Hepatocyte (in vitro differentiated cells): ENCODE data around the gene MZT2B. TPM values are rescaled to one million over a fixed set of nuclear protein-coding genes. Genes with fewer than 3 reads are reported as not detected.
"Not testable (repeated sequence)": the region's sequence is repeated elsewhere in the genome, so short reads cannot be mapped to it uniquely, and the experiment has no call there.

ENCODE experiments used
- DNase-seq: peaks from one replicate; pipeline ENCODE4 v3.0.0-alpha.2; 2016; ENCODE audit warnings: low spot score
- H2AFZ ChIP-seq: fragments of 200-600 bp; sonication (generic); 2 replicates; pipeline ENCODE4 v1.6.0; 2016; ENCODE audit warnings: antibody characterized with exemption, mild to moderate bottlenecking
- H3K27ac ChIP-seq: fragments of 200-600 bp; sonication (generic); 2 replicates; pipeline ENCODE4 v1.5.1; 2016; ENCODE audit warnings: mild to moderate bottlenecking
- H3K27me3 ChIP-seq: fragments of 200-600 bp; sonication (generic); 2 replicates; pipeline ENCODE4 v1.6.1; 2016
- H3K36me3 ChIP-seq: fragments of 200-600 bp; sonication (generic); replicated peaks from 2 replicates; pipeline ENCODE4 v1.5.1; 2016; ENCODE audit warnings: low read depth; ENCODE audit not compliant: insufficient read depth
- H3K4me1 ChIP-seq: fragments of 200-600 bp; sonication (generic); 2 replicates; pipeline ENCODE4 v1.5.1; 2016; ENCODE audit warnings: mild to moderate bottlenecking, moderate library complexity; ENCODE audit not compliant: insufficient read depth
- H3K4me2 ChIP-seq: fragments of 200-600 bp; sonication (generic); 2 replicates; pipeline ENCODE4 v1.6.0; 2016
- H3K4me3 ChIP-seq: fragments of 200-600 bp; sonication (generic); 2 replicates; pipeline ENCODE4 v1.5.1; 2016; ENCODE audit warnings: mild to moderate bottlenecking
- H3K79me2 ChIP-seq: fragments of 200-600 bp; sonication (generic); 2 replicates; pipeline ENCODE4 v1.6.0; 2017; ENCODE audit warnings: mild to moderate bottlenecking
- H3K9me2 ChIP-seq: fragments of 200-600 bp; sonication (generic); replicated peaks from 2 replicates; pipeline ENCODE4 v1.6.0; 2017; ENCODE audit warnings: mild to moderate bottlenecking; ENCODE audit not compliant: insufficient read depth
- H3K9me3 ChIP-seq: fragments of 200-600 bp; sonication (generic); 2 replicates; pipeline ENCODE4 v1.5.1; 2016; ENCODE audit warnings: low read depth, mild to moderate bottlenecking
- H4K20me1 ChIP-seq: fragments of 200-600 bp; sonication (generic); 2 replicates; pipeline ENCODE4 v1.6.0; 2016; ENCODE audit warnings: mild to moderate bottlenecking; ENCODE audit not compliant: insufficient read depth, poor library complexity, severe bottlenecking
- CTCF ChIP-seq: fragments of 200-600 bp; sonication (generic); IDR thresholded peaks from 2 replicates; pipeline ENCODE4 v1.5.1; 2016; ENCODE audit warnings: antibody characterized with exemption, mild to moderate bottlenecking; ENCODE audit not compliant: poor library complexity
- EZH2 ChIP-seq: fragments of 200-600 bp; sonication (generic); IDR thresholded peaks from 2 replicates; pipeline ENCODE4 v1.6.1; 2016; ENCODE audit warnings: antibody characterized with exemption, mild to moderate bottlenecking, borderline replicate concordance
- EZH2phosphoT487 ChIP-seq: fragments of 200-600 bp; sonication (generic); IDR thresholded peaks from one replicate; pipeline ENCODE4 v1.6.1; 2018; ENCODE audit warnings: antibody characterized with exemption, mild to moderate bottlenecking, low read depth, moderate library complexity; ENCODE audit not compliant: unreplicated experiment, severe bottlenecking
- WGBS: methylation state at CpG from one replicate; pipeline ENCODE4 v1.1.6; 2016; ENCODE audit warnings: low lambda C conversion rate; ENCODE audit errors: missing lambda C conversion rate; 5-methylcytosine and 5-hydroxymethylcytosine counted together
- polyA plus RNA-seq: library from polyadenylated mRNA; unstranded; fragments of >200 nt; fragmentation: Nextera tagmentation; extraction: Ambion mirVana; gene quantifications from 2 replicates; pipeline ENCODE4 v1.2.1, GENCODE V29; 2016
- total RNA-seq: library from RNA; depleted of rRNA; stranded (reverse); fragments of >200 nt; gene quantifications from 2 replicates; pipeline ENCODE4 v1.2.3, GENCODE V29; 2014

The MZT2B gene
- total and polyA plus RNA-seq, 2 experiments from 2014 or later, result 103 to 424 TPM

DNA sequence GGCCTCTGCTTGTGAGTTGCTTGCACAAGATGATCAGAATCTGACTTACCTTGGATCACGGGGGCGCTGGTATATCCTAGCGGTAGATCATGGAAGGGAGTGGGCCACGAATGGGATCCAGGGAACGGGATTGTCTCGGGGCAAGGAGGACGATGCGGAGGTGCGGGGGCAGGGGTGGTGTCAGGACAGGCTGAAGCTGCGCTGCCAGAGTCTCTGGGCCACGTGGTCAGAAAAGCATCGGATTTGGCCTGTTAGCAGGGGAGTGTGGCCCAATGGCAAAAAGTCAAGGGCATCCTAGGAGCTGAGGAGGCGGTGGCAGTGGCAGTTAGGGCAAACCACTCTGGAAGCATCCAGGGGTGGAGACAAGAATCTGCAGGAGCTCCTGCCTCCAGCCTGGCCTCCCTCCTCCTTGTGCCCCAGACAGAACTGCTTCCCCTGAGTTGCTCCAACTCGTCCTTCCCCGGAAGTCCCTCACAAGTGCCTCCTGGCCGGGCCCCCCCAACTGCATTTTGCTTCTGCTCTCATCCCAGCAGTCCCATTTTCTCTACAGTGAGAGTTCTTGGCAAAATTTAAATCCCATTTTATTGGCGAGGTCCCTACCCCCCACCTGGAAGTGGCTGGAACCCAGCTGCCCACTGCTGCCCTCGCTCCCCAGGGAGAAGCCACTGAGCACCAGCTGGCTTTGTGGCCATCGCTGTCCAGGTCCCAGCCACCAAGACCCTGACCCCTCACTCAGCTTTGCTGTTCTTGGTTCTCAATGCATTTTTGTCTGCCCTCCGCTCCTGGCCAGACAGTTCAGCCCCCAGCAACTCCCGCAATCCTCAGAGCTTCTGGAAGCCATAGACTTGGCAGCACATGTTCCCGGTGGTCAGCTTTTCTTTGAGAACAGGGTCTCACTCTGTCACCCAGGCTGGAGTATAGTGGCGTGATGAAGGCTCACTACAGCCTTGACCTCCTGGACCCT lies 31.6 kb upstream of the MZT2B start:
- Histone ChIP-seq H3K36me3 (no peaks in the 10 kb centered on the region), H4K20me1 (no peaks in the 10 kb centered on the region), H3K27ac (no peak overlapping the region), H3K9me3 (no peaks in the 10 kb centered on the region), H2AFZ (no peak overlapping the region), H3K9me2 (no peaks in the 10 kb centered on the region), H3K27me3 (no peaks in the 10 kb centered on the region), H3K4me3 (no peak overlapping the region), H3K79me2 (no peaks in the 10 kb centered on the region), H3K4me2 (no peak overlapping the region), H3K4me1 (no peaks in the 10 kb centered on the region)
- 96% methylated on average over 23 of the region's 23 CpGs for WGBS
- TF ChIP-seq EZH2, result no peak
- no peak for TF ChIP-seq CTCF
- no peak for TF ChIP-seq EZH2phosphoT487
- DNase-seq, result no peak

DNA sequence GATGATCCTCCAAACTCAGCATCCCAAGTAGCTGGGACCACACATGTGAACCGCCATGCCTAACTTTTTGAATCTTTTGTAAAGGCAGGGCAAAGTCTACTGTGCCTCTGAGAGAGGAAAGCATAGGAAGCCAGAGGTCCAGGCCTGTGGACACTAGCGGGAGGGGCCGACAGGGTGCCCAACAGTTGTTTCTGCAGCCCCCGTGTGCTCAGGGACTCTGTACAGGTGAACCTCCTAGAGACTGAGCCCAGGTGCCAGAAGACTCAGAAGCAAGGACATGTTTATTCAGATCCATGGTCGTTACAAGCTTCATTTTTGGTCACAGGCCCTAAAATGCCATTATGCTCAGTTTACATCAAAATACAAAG lies 30.9 kb upstream of the MZT2B start:
- H3K4me3 ChIP-seq, H3K9me2 ChIP-seq, H3K36me3 ChIP-seq, H4K20me1 ChIP-seq, H3K27ac ChIP-seq, H3K9me3 ChIP-seq, DNase-seq, H3K79me2 ChIP-seq, H3K27me3 ChIP-seq, H2AFZ ChIP-seq, H3K4me1 ChIP-seq, H3K4me2 ChIP-seq: not testable (repeated sequence)
- WGBS, result 75% methylated on average over 5 of the region's 5 CpGs

DNA sequence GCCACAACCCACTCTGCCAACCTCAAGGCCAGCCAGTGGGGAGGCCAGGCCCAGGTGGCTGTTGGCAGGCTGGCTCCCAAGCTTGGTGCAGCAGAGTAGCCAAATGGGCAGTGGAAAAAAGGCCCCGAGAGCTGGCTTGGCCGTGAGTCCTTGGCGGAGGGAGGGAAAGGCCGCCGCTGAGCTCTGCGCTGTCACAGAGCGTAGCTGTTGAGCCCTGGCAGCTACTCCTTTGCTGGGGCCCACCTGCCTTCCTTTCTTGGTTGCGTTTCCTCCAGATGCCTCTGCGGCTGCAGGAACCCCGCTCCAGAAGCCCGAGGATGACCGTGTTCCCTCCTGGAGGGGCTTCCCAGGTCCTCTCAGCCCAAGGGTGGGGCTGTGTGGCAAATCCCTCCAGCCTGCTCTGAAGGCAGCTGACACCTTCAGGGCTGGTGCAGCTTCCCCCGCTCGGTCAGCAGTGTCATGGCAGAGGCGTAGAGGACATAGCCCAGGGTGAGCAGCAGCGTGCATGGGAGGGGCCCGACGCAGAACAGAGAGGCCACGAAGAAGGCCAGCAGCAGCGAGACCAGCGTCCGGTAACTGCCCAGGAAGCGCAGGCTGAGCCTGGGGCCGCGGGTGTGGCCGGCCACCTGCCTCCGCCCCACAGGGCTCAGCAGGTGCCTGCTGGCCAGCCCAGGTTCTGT lies 29.8 kb upstream of the MZT2B start:
- H3K9me3 ChIP-seq, H3K36me3 ChIP-seq, H4K20me1 ChIP-seq, H3K4me1 ChIP-seq, H3K27ac ChIP-seq, H2AFZ ChIP-seq, H3K27me3 ChIP-seq, H3K4me2 ChIP-seq, H3K79me2 ChIP-seq, H3K4me3 ChIP-seq, H3K9me2 ChIP-seq, DNase-seq: not testable (repeated sequence)
- 96% methylated on average over 26 of the region's 27 CpGs for WGBS

GRCh38 chr2:130152816-130153595 lies 29.1 kb upstream of the MZT2B start:
- no peak for DNase-seq
- Histone ChIP-seq H3K27me3 (no peaks in the 10 kb centered on the region), H3K27ac (no peak overlapping the region), H3K79me2 (no peaks in the 10 kb centered on the region), H3K4me1 (no peaks in the 10 kb centered on the region), H3K36me3 (no peaks in the 10 kb centered on the region), H3K9me3 (no peaks in the 10 kb centered on the region), H2AFZ (no peak overlapping the region), H4K20me1 (no peaks in the 10 kb centered on the region), H3K4me2 (no peak overlapping the region), H3K9me2 (no peaks in the 10 kb centered on the region), H3K4me3 (no peak overlapping the region)
- WGBS, result 97% methylated on average over 24 of the region's 25 CpGs
- TF ChIP-seq EZH2 (no peak), CTCF (no peak), EZH2phosphoT487 (no peak)

DNA sequence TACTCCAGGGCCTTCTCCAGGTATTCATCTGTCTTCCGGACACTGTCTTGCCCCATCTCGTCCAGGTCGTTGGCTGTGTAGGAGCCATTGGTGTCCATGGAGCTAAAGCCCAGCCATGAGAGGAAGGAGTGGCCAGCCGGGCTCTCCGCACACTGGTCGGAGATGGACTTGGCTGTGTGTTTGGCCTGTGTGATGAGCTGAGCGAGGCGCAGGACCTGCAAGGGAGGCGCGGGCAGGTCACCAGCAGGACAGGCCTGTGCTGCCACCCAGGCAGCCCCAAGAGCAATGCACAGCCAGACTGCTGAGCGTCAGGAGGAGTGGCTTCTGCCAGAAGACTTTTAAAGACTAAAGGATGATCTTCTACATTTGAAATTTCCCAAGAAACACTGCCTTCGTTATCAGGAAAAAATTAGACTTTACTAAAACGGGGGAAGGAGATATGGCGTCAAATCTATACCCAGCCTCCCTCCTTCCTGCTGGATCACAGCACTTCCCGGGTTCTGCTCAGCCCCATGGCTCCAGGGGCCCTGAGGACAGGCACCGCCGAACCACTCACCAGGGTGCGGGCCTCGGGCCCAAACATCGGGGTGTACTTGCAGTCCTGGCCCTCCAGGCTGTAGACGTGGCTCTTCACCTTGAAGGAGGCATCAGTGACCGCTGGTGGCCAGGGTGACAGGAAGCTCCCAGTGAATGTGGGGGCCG lies 28.2 kb upstream of the MZT2B start:
- not testable (repeated sequence) for H3K4me3 ChIP-seq, H4K20me1 ChIP-seq, H3K79me2 ChIP-seq, H3K36me3 ChIP-seq, H3K9me2 ChIP-seq, H3K27ac ChIP-seq, H3K4me2 ChIP-seq, H3K9me3 ChIP-seq, H3K27me3 ChIP-seq, DNase-seq, H2AFZ ChIP-seq, H3K4me1 ChIP-seq
- 97% methylated on average over 22 of the region's 23 CpGs for WGBS

DNA sequence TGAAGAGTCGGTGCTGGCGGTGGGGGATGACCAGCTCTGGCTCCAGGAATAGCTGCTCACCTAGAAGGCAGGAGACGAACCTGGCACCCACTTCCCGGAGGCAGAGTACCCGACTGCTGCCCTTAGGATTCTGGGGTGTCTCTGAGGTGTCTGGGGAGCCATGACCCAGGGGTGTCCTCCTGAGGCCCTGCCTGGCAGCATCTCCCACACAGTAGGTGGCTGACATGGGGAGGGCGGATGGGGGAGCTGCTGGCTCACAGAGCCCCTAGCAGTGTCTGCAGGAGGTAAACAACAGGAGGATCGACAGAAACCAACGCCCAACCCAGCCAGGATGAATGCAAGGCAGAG lies 27.7 kb upstream of the MZT2B start:
- H3K4me3 ChIP-seq, DNase-seq, H3K9me2 ChIP-seq, H4K20me1 ChIP-seq, H3K9me3 ChIP-seq, H2AFZ ChIP-seq, H3K27me3 ChIP-seq, H3K79me2 ChIP-seq, H3K36me3 ChIP-seq, H3K27ac ChIP-seq, H3K4me2 ChIP-seq, H3K4me1 ChIP-seq: not testable (repeated sequence)
- 92% methylated on average over 8 of the region's 8 CpGs for WGBS
